Right lobe of liver (tissue), 4 donors: Measurements from ENCODE around the gene C4orf17.

Source experiments
- CTCF ChIP-seq, 4 donors: fragments of 200-600 bp in 3 of 4; fragments of 450-650 bp in 1 of 4; IDR thresholded peaks; one replicate each; pipeline versions ENCODE4 v1.5.1 to v1.8.0; 2016 to 2022; ENCODE audit warnings: antibody characterized with exemption in 4 of 4, mild to moderate bottlenecking in 2 of 4
- POLR2A ChIP-seq: fragments of 450-650 bp; IDR thresholded peaks from one replicate; pipeline ENCODE4 v1.6.1; 2017; ENCODE audit warnings: antibody characterized with exemption, mild to moderate bottlenecking
- donor health status: DM: no; HTN: no; CAD: no.
- donor health status: DM: no; HTN: no; CAD: no.
- donor health status: DM: no; HTN: yes; CAD: no.

- TF ChIP-seq CTCF (IDR thresholded peaks at IDR 0.05) = peak in 1 of 4 donors; percentile 16
- TF ChIP-seq POLR2A = peak; percentile 83
Measured at GRCh38 chr4:99563310-99564186, 52.7 kb downstream of the C4orf17 start, which contains the start of gene TRMT10A.
